H1 (cell line): ENCODE results near the gene MITF. TPM values are rescaled to one million over a fixed set of nuclear protein-coding genes. Genes with fewer than 3 reads are reported as not detected.

ENCODE experiments used
- CTCF ChIA-PET: fragments of 300-600 bp; sonication (Branson Sonifier 250); formaldehyde crosslinking; loops from one replicate; lab custom pipeline; 2021; ENCODE audit not compliant: partially characterized antibody; lab: Charles Lee
- POLR2A ChIA-PET: fragments of 300-600 bp; sonication (Branson Sonifier 250); formaldehyde crosslinking; loops from one replicate; lab custom pipeline; 2021; ENCODE audit warnings: inconsistent platforms; ENCODE audit not compliant: partially characterized antibody; lab: Charles Lee
- DNase-seq, 2 experiments: peaks; one replicate each; pipeline versions ENCODE4 v3.0.0 to v3.0.0-alpha.2; 2010 to 2022; ENCODE audit warnings: low spot score in 2 of 2, low read depth in 1 of 2, mixed read lengths in 1 of 2
- FAIRE-seq: peaks from 2 replicates; lab custom pipeline; 2011; peaks lifted over from hg19 to GRCh38; lab: Jason Lieb, UNC
- H2AFZ ChIP-seq: 2 replicates; pipeline ENCODE4 v1.8.1; 2012; ENCODE audit warnings: low read length, inconsistent platforms
- H2AK5ac ChIP-seq: 2 replicates; pipeline ENCODE4 v1.6.1; 2013; ENCODE audit warnings: low read depth, low read length
- H2BK120ac ChIP-seq: replicated peaks from 2 replicates; pipeline ENCODE3; 2013; ENCODE audit warnings: low read depth, low read length, inconsistent platforms
- H2BK12ac ChIP-seq: 2 replicates; pipeline ENCODE4 v1.6.1; 2013; ENCODE audit warnings: low read depth, low read length
- H2BK15ac ChIP-seq: 2 replicates; pipeline ENCODE4 v1.6.1; 2013; ENCODE audit warnings: low read length
- H2BK20ac ChIP-seq: 2 replicates; pipeline ENCODE4 v1.6.1; 2013; ENCODE audit warnings: low read length
- H2BK5ac ChIP-seq: 2 replicates; pipeline ENCODE4 v1.6.1; 2013; ENCODE audit warnings: low read depth, low read length
- H3K14ac ChIP-seq: 2 replicates; pipeline ENCODE4 v1.6.1; 2013; ENCODE audit warnings: inconsistent platforms; ENCODE audit not compliant: insufficient read length
- H3K18ac ChIP-seq: 2 replicates; pipeline ENCODE4 v1.6.1; 2013; ENCODE audit warnings: low read length; ENCODE audit errors: extremely low read depth
- H3K23ac ChIP-seq: 2 replicates; pipeline ENCODE4 v1.6.1; 2013; ENCODE audit warnings: inconsistent platforms; ENCODE audit not compliant: insufficient read length
- H3K23me2 ChIP-seq: 2 replicates; pipeline ENCODE4 v1.6.1; 2013; ENCODE audit warnings: low read depth, low read length
- H3K27ac ChIP-seq: 2 replicates; pipeline ENCODE4 v1.6.1; 2011; ENCODE audit warnings: low read depth, low read length, inconsistent platforms
- H3K27me3 ChIP-seq, 4 experiments: replicated peaks in 1 of 4; 1 replicate in 1 of 4; 2 replicates in 3 of 4; pipeline versions ENCODE4 v1.6.1 to v1.8.1; 2011 to 2013; ENCODE audit warnings: low read length in 3 of 4, mild to moderate bottlenecking in 3 of 4, inconsistent platforms in 2 of 4, mixed read lengths in 2 of 4, moderate library complexity in 1 of 4; ENCODE audit not compliant: control insufficient read depth in 3 of 4, insufficient read depth in 3 of 4; ENCODE audit errors: extremely low read depth in 1 of 4
- H3K36me3 ChIP-seq, 4 experiments: 2 replicates each; pipeline versions ENCODE4 v1.6.1 to v1.8.1; 2011 to 2013; ENCODE audit warnings: mild to moderate bottlenecking in 4 of 4, low read length in 3 of 4, moderate library complexity in 2 of 4, control low read depth in 1 of 4, inconsistent platforms in 1 of 4; ENCODE audit not compliant: insufficient read depth in 4 of 4, control insufficient read depth in 2 of 4
- H3K4ac ChIP-seq: replicated peaks from 2 replicates; pipeline ENCODE3; 2013; ENCODE audit warnings: low read length, low read depth, mixed read lengths, inconsistent platforms; ENCODE audit not compliant: insufficient read length
- H3K4me1 ChIP-seq, 4 experiments: replicated peaks in 1 of 4; 1 replicate in 1 of 4; 2 replicates in 3 of 4; pipeline versions ENCODE4 v1.6.1 to v1.8.1; 2011 to 2013; ENCODE audit warnings: low read length in 3 of 4, inconsistent platforms in 2 of 4, mixed read lengths in 1 of 4; ENCODE audit not compliant: insufficient read depth in 4 of 4, control insufficient read depth in 3 of 4
- H3K4me2 ChIP-seq, 2 experiments: 2 replicates each; pipeline versions ENCODE4 v1.6.1 to v1.8.1; 2011 to 2013; ENCODE audit warnings: low read depth in 2 of 2, low read length in 2 of 2, control low read depth in 1 of 2, inconsistent platforms in 1 of 2, mild to moderate bottlenecking in 1 of 2; ENCODE audit not compliant: insufficient read depth in 1 of 2
- H3K4me3 ChIP-seq, 4 experiments: fragments of 200-600, 300-600 bp in 1 of 4; sonication (generic), shearing (Covaris generic), sonication (Bioruptor Twin) in 1 of 4; 2 replicates each; pipeline versions ENCODE4 v1.5.1 to v1.8.1; 2011 to 2016; ENCODE audit warnings: low read length in 4 of 4, low read depth in 3 of 4, control low read depth in 2 of 4, inconsistent platforms in 2 of 4, mild to moderate bottlenecking in 2 of 4, mixed read lengths in 1 of 4, moderate library complexity in 1 of 4; ENCODE audit not compliant: insufficient read depth in 2 of 4; ENCODE audit errors: extremely low read depth in 1 of 4
- H3K56ac ChIP-seq: replicated peaks from 2 replicates; pipeline ENCODE3; 2013; ENCODE audit warnings: low read depth, mild to moderate bottlenecking, mixed read lengths, low read length, inconsistent platforms; ENCODE audit not compliant: insufficient read length
- H3K79me1 ChIP-seq: 2 replicates; pipeline ENCODE4 v1.6.1; 2013; ENCODE audit warnings: low read depth, low read length, control low read depth
- H3K79me2 ChIP-seq, 2 experiments: 2 replicates each; pipeline versions ENCODE4 v1.6.1 to v1.8.1; 2012 to 2013; ENCODE audit warnings: low read length in 2 of 2, mild to moderate bottlenecking in 2 of 2, inconsistent platforms in 1 of 2; ENCODE audit not compliant: insufficient read depth in 2 of 2, control insufficient read depth in 1 of 2
- H3K9ac ChIP-seq, 4 experiments: replicated peaks in 1 of 4; 1 replicate in 1 of 4; 2 replicates in 3 of 4; pipeline versions ENCODE4 v1.6.1 to v1.8.1; 2011 to 2013; ENCODE audit warnings: low read depth in 3 of 4, low read length in 3 of 4, control low read depth in 2 of 4, mild to moderate bottlenecking in 2 of 4, moderate library complexity in 2 of 4, inconsistent platforms in 1 of 4; ENCODE audit errors: extremely low read depth in 1 of 4
- H3K9me3 ChIP-seq, 2 experiments: 2 replicates each; pipeline versions ENCODE4 v1.6.1 to v1.8.1; 2012 to 2013; ENCODE audit warnings: mild to moderate bottlenecking in 2 of 2, moderate library complexity in 2 of 2, control low read depth in 1 of 2, inconsistent platforms in 1 of 2, low read depth in 1 of 2, low read length in 1 of 2, mixed read lengths in 1 of 2; ENCODE audit not compliant: insufficient read depth in 2 of 2
- H4K20me1 ChIP-seq, 2 experiments: replicated peaks in 1 of 2; 2 replicates each; pipeline versions ENCODE3 to v1.8.1; 2011 to 2013; ENCODE audit warnings: inconsistent platforms in 2 of 2, low read length in 2 of 2, mild to moderate bottlenecking in 1 of 2; ENCODE audit not compliant: insufficient read depth in 2 of 2, control insufficient read depth in 1 of 2
- H4K5ac ChIP-seq: 2 replicates; pipeline ENCODE4 v1.6.1; 2013; ENCODE audit warnings: low read length, low read depth, mixed read lengths, inconsistent platforms; ENCODE audit not compliant: insufficient read length
- H4K8ac ChIP-seq: 2 replicates; pipeline ENCODE4 v1.8.0; 2013; ENCODE audit warnings: mild to moderate bottlenecking, moderate library complexity, low read length, inconsistent platforms; ENCODE audit not compliant: insufficient read depth; ENCODE audit errors: extremely low read depth
- H4K91ac ChIP-seq: replicated peaks from 2 replicates; pipeline ENCODE3; 2013; ENCODE audit warnings: low read length, mixed read lengths, inconsistent platforms; ENCODE audit not compliant: insufficient read length
- BCL11A ChIP-seq, 2 experiments: IDR thresholded peaks; one replicate each; pipeline ENCODE4 v1.6.1; 2011; ENCODE audit warnings: low read depth in 2 of 2, low read length in 2 of 2, mild to moderate bottlenecking in 2 of 2
- CREB1 ChIP-seq: IDR thresholded peaks from 2 replicates; pipeline ENCODE4 v1.6.1; 2012; ENCODE audit warnings: inconsistent platforms
- FOSL1 ChIP-seq: IDR thresholded peaks from 2 replicates; pipeline ENCODE4 v1.6.1; 2011; ENCODE audit warnings: mild to moderate bottlenecking, low read depth, low read length, moderate library complexity; ENCODE audit not compliant: insufficient read depth
- RFX5 ChIP-seq: IDR thresholded peaks from 2 replicates; pipeline ENCODE4 v1.6.1; 2011; ENCODE audit warnings: low read depth, low read length, improper control_type of control experiment, borderline replicate concordance
- SIRT6 ChIP-seq: IDR thresholded peaks from one replicate; pipeline ENCODE4 v1.7.1; 2012; ENCODE audit warnings: low read length, inconsistent platforms
- WGBS, 2 experiments: shearing (Covaris generic) in 1 of 2; methylation state at CpG; one replicate each; pipeline versions ENCODE4 v1.1.6 to v1.1.7; 2013 to 2015; ENCODE audit warnings: low lambda C conversion rate in 2 of 2, mixed read lengths in 2 of 2, inconsistent platforms in 1 of 2, low coverage in 1 of 2, missing lambda C conversion rate in 1 of 2; ENCODE audit not compliant: insufficient replicate concordance in 2 of 2, insufficient coverage in 1 of 2, insufficient read length in 1 of 2; ENCODE audit errors: extremely low coverage in 1 of 2, missing lambda C conversion rate in 1 of 2; 5-methylcytosine and 5-hydroxymethylcytosine counted together
- polyA plus RNA-seq, 7 experiments: library from polyadenylated mRNA; depleted of rRNA in 3 of 7; stranded (reverse) in 5 of 7; unstranded in 2 of 7; fragments of >200 nt in 5 of 7; fragments of 200-250 nt in 2 of 7; gene quantifications; 1 replicate in 5 of 7; 2 replicates in 1 of 7; 4 replicates in 1 of 7; pipeline versions ENCODE4 v1.2.1 to v1.2.3, GENCODE V29; 2011 to 2013; ENCODE audit warnings: missing spikeins in 2 of 7, mixed read lengths in 2 of 7
- total RNA-seq: library from RNA; stranded (reverse); fragmentation: NEBNext Ultra II Directional; extraction: Animal tissue kit (Norgen Biotek cat#: 25700); gene quantifications from 2 replicates; pipeline ENCODE4 v1.2.1, GENCODE V29; 2021

MITF gene
- total and polyA plus RNA-seq, 2 of the 8 experiments (the other 6 are each of a cell fraction or from before 2014, with no cell fraction given): 0.53 to 1.4 TPM

GRCh38 chr3:69781593-69781992 lies 42.3 kb downstream of the MITF start:
- FAIRE-seq (no peak), DNase-seq (no peak)
- H3K27me3 ChIP-seq: no peaks in the 10 kb centered on the region
- H3K4me3 ChIP-seq: no peak overlapping the region
- no peak overlapping the region for H2AFZ ChIP-seq
- no peak overlapping the region for H4K91ac ChIP-seq
- H3K4ac ChIP-seq: no peak overlapping the region
- H2BK5ac ChIP-seq: no peak overlapping the region
- H3K4me2 ChIP-seq: no peak overlapping the region
- no peak overlapping the region for H3K18ac ChIP-seq
- no peak overlapping the region for H2BK15ac ChIP-seq
- H4K20me1 ChIP-seq: no peaks in the 10 kb centered on the region
- no peaks in the 10 kb centered on the region for H3K9me3 ChIP-seq
- no peaks in the 10 kb centered on the region for H3K36me3 ChIP-seq
- no peak overlapping the region for H2BK120ac ChIP-seq
- ChIA-PET POLR2A (no interaction called here), CTCF (interaction anchor here (0.9 to 1.7 kb wide), 3 partner anchors 10 to 90 kb away, joined by 3 to 6 read pairs (median 5); no protein-coding TSS in a partner anchor)
- 73% methylated on average over 4 of the region's 4 CpGs; no CpG with 5 or more reads in 1 of the 2 experiments for WGBS, 2 experiments
- H3K14ac ChIP-seq: no peak overlapping the region
- no peak overlapping the region for H3K23ac ChIP-seq
- no peak overlapping the region for H4K8ac ChIP-seq
- H3K79me2 ChIP-seq: no peaks in the 10 kb centered on the region
- H3K23me2 ChIP-seq: no peaks in the 10 kb centered on the region
- no peaks in the 10 kb centered on the region for H3K79me1 ChIP-seq
- no peak overlapping the region for H3K56ac ChIP-seq
- H3K27ac ChIP-seq: no peak overlapping the region
- no peaks in the 10 kb centered on the region for H3K4me1 ChIP-seq
- no peak overlapping the region for H3K9ac ChIP-seq
- H2AK5ac ChIP-seq: no peak overlapping the region
- H2BK20ac ChIP-seq: no peak overlapping the region
- H4K5ac ChIP-seq: no peak overlapping the region
- no peak overlapping the region for H2BK12ac ChIP-seq
- TF ChIP-seq RFX5 (no peak), CREB1 (no peak), SIRT6 (no peak), BCL11A (IDR thresholded peaks at IDR 0.05; ENCODE audit: low read depth in 2 of 2, low read length in 2 of 2) (no peak), FOSL1 (no peak)
